Measurements from ENCODE around the gene SFT2D3. TPM values are rescaled to one million over a fixed set of nuclear protein-coding genes. Genes with fewer than 3 reads are reported as not detected.

The SFT2D3 gene
- total RNA-seq, 1 experiment from 2014 or later: 9.7 TPM

- in situ Hi-C loops (cut with HindIII; ENCODE audit: low pct_unique_long_range_greater_than_20kb, low sequenced_read_pairs): no loop called here
- DNase-seq (ENCODE audit: low read depth, low spot score): no peak
These were observed 38.2 kb upstream of the SFT2D3 start for GRCh38 chr2:127662937-127663565.

- in situ Hi-C loops (cut with HindIII; ENCODE audit: low pct_unique_long_range_greater_than_20kb, low sequenced_read_pairs): no loop called here
These were observed 37.7 kb upstream of the SFT2D3 start for GRCh38 chr2:127663566-127664064.

DNA sequence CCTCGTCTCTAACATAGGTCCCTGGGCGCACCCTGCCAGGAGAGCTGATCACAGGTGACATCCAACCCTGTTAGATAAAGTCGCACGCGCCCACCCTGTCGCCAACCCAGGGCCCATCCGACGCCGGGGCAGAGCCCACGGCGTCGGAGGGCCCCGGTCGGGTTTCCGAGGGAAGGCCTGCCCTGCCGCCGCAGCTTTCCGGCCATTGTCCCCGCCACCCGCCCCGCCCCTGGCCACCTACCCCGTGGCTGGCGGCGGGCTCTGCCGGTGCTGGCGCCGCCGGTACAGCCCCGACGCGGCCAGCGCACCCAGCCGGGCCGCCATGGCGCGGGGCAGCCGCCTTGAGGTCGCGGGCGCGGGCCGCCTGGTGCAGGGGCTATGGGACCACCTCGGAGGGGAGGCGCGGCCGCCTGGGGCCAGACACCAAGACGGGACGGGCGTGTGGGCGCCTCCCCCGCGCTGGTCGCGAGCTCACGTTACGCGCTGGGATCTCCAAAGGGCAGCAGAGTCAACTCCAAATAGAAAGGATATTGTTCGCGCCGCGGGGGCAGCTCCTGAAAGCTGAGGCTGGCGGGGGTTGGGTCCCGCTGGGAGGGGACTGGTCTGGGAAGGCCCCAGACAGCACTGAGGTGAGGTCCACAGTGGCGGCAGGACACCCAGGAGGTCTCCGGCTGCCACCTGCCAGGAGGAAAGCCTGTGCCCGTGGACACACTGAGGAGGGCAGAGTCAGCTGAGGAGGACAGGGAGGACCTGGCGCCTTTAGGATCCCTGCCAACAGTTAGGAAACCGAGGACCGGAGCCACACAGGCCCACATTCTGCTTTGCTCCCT is 37.0 kb upstream of the SFT2D3 start:
- in situ Hi-C loops (cut with HindIII; ENCODE audit: low pct_unique_long_range_greater_than_20kb, low sequenced_read_pairs): no loop called here
- DNase-seq (ENCODE audit: low read depth, low spot score): no peak

More at GRCh38 chr2:127663566-127664064, 37.7 kb upstream of the SFT2D3 start:
- DNase-seq (ENCODE audit: low read depth, low spot score): no peak

DNA sequence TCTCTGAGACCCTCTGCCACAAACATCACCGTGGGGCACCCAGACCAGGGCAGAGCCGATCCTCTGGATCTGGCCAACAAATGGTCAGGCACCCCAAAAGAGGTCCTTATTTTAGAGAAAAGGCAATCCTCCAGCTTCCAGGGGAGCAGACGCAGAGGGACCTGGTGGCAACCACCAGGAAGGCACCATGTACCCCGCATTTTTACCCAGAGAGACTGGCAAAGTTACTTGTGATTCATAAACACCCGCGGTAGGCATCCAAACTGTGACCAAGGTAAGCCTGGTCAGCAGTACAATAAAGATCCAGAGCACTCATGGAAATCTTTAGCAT is 36.4 kb upstream of the SFT2D3 start:
- DNase-seq (ENCODE audit: low read depth, low spot score): no peak
- in situ Hi-C loops (cut with HindIII; ENCODE audit: low pct_unique_long_range_greater_than_20kb, low sequenced_read_pairs): no loop called here

DNA sequence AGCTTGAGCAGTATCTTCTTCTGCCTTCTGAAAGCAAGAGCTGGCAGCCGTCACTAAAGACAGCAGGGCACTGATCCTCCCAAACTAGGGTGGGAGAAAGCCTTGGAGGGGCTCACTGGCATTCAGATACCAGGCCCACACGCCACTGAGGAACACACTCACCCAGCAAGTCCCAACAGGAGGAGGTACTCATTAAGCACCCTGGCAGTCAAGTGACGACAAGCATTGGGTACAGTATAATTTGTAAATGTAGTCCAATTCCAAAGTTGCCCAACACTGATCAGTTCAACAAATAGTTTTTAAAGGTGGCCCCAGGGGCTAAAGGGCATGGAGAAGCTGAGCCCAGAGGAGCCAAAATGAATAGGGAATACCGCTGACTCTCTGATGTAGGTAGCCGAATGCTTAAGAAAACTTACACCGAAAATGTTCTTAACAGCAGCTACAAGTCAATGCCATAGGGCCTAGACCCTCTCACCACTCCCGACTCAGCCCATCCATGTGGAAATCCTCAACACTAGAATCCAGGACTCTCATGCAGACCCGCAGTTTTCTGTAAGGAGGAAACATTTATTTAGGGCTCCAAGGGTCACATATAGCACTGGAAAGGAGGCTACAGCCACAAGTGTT is 35.9 kb upstream of the SFT2D3 start:
- in situ Hi-C loops (cut with HindIII; ENCODE audit: low pct_unique_long_range_greater_than_20kb, low sequenced_read_pairs): no loop called here
- DNase-seq (ENCODE audit: low read depth, low spot score): no peak

DNA sequence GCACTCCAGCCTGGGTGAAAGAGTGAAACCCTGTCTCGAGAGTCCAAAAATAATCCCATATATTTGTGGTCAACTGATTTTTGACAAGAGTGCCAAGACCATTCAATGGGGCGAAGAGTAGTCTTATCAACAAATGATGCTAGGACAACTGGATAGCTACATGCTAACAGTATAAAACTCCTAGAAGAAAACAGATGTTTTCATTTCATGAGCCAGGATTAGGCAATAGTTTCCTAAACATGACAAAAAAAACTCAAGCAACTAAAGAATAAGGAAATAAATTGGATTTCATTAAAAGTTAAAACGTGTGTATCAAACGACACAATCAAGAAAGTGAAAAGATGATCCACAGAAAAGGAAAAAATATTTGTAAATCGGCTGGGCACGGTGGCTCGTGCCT is 32.2 kb upstream of the SFT2D3 start:
- in situ Hi-C loops (cut with HindIII; ENCODE audit: low pct_unique_long_range_greater_than_20kb, low sequenced_read_pairs): no loop called here

GRCh38 chr2:127670055-127670956 is 31.0 kb upstream of the SFT2D3 start:
- DNase-seq (ENCODE audit: low read depth, low spot score): no peak
- in situ Hi-C loops (cut with HindIII; ENCODE audit: low pct_unique_long_range_greater_than_20kb, low sequenced_read_pairs): no loop called here

More for the DNA sequence above, 32.2 kb upstream of the SFT2D3 start:
- DNase-seq (ENCODE audit: low read depth, low spot score): no peak

GRCh38 chr2:127670957-127671290 is 30.4 kb upstream of the SFT2D3 start:
- in situ Hi-C loops (cut with HindIII; ENCODE audit: low pct_unique_long_range_greater_than_20kb, low sequenced_read_pairs): no loop called here
- DNase-seq (ENCODE audit: low read depth, low spot score): no peak

DNA sequence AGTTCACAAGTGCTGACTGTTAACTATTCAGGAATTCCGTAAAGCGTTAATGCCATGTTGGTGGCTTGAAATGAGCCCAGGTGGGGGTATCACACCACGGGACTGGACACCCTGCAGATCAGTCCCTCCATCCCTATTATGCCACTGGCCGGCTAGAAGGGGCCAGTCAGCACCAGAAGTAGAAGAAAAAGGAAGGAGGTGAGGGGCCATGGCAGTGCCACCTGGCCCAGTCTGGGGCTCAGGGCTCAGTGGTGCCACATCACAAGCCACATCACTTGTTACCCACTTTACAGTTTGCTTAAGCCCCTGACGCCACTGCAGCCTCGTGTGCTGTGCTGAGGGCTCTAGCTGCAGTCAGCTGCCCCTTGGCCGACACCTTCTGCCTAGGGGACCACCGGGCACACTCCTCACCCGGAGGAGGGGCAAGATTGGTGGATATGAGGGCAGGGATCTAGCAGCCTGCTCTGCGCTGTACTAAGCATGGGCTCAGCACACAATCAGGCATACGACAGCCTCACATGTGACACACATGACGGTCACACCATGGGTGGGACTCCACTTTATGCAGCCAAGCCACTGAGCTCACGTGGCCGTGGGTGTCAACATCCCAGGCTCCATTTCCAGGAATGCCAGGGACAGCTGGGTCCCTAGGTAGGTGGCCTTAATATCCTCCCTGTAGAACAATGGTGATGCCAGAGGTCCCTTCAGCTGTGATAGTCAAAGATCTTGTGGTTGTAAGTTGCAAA is 29.6 kb upstream of the SFT2D3 start:
- DNase-seq (ENCODE audit: low read depth, low spot score): no peak
- in situ Hi-C loops (cut with HindIII; ENCODE audit: low pct_unique_long_range_greater_than_20kb, low sequenced_read_pairs): no loop called here

GRCh38 chr2:127672341-127673224 is 28.7 kb upstream of the SFT2D3 start:
- DNase-seq (ENCODE audit: low read depth, low spot score): no peak
- in situ Hi-C loops (cut with HindIII; ENCODE audit: low pct_unique_long_range_greater_than_20kb, low sequenced_read_pairs): no loop called here

DNA sequence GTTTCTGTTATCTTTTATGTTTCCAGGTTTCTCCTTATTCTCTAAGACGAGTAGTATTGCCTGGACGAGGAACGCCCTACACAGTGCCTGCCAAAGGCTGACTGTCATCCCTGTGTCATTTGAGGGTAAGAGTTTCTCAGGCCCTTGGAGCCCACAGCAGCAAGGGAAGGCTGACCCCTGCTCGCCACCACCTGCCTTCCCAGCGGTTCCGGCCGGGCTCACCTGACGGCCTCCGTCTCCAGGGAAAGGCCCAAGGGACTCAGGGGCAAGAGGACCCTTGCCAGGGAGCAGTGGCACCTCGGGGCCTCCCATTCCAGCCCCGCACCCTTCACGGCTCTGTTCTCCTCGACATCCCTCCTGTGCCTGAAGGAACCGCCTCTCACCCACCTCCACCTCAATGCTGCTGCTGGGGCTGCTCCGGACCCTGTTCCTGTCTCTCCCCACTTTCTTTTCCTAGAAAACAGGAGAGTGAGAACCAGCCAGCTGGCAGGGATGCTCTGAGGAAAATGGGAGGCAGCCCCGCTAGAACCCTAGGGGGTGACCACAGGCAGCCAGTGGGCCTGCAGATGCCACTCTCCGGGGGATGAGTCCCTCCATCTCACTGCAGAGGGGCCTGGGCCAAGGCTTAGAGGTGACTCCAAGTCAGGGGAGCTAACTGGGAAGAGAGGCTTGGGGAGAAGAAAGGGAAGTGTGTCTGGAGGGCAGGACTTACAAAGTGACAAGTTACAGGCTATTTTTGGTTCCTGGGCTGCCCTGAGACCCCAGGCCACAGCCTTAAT is 27.8 kb upstream of the SFT2D3 start:
- in situ Hi-C loops (cut with HindIII; ENCODE audit: low pct_unique_long_range_greater_than_20kb, low sequenced_read_pairs): no loop called here
- DNase-seq (ENCODE audit: low read depth, low spot score): no peak

DNA sequence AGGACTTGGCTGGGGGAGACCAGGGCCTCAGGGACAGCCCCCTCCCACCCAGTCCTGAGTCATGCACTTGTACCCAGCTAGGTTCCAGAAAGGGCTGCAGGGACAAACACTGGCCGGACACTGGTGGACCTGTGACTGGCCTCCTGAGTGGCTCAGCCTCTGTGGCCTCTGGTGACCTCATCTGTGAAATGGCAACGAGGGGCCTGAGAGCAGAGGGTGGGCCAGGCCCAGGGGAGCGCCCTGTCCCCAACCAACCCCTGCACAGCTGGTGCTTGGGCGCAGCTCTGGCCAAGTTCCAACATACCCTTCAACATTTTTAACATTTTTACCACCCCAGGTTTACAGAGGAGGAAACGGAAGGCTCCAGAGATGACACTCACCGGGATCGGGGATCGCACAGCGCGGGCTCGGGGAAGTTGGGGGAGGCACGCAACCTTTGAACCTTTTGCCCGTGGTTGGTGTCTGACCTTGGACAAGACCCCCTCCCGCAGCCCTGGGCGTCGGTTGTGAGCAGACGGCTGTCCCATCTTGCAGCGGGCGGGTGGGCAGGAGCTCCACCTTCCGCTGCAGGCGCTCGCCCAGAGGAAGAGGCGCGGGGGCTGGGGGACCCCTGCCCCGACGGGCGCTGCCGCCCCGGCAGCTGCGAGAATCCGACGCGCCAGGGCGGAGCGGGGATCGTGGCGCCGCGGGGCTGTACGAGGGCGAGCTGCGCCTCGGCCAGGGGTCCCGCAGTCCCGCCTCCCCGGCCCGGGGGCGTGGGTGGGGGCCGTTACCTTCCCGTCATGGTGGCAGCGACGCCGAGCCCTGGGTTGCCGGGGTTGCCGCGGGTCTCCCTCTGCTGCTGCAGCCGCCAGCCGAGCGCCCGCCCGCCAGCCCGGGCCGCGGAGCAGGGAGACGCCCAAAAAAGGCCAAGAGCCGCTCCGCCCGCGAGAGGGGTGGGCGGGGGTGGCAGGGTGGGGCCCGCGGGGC is 26.8 kb upstream of the SFT2D3 start:
- in situ Hi-C loops (cut with HindIII; ENCODE audit: low pct_unique_long_range_greater_than_20kb, low sequenced_read_pairs): no loop called here
- DNase-seq (ENCODE audit: low read depth, low spot score): no peak

GRCh38 chr2:127675331-127676261 is 25.7 kb upstream of the SFT2D3 start, which contains the start of gene LIMS2:
LIMS2 (minus strand) TSS chr2:127675530; CDS start chr2:127675024, 506 bp downstream.
- no peak for DNase-seq (ENCODE audit: low read depth, low spot score)
- in situ Hi-C loops (cut with HindIII; ENCODE audit: low pct_unique_long_range_greater_than_20kb, low sequenced_read_pairs): no loop called here

- in situ Hi-C loops (cut with HindIII; ENCODE audit: low pct_unique_long_range_greater_than_20kb, low sequenced_read_pairs): no loop called here
- no peak for DNase-seq (ENCODE audit: low read depth, low spot score)
These were observed 24.4 kb upstream of the SFT2D3 start for GRCh38 chr2:127676906-127677305.
